Liver (tissue), 9 donors: ENCODE results near the gene PABPN1L. TPM values are rescaled to one million over a fixed set of nuclear protein-coding genes. Genes with fewer than 3 reads are reported as not detected.

Experiments used
- DNase-seq: peaks from one replicate; pipeline ENCODE4 v3.0.0-alpha.2; 2017; ENCODE audit warnings: low spot score
- H3K27ac ChIP-seq, 2 donors: one replicate each; pipeline ENCODE4 v1.7.0; 2013; ENCODE audit warnings: inconsistent platforms in 2 of 2, low read length in 2 of 2, control low read depth in 1 of 2, low read depth in 1 of 2, mild to moderate bottlenecking in 1 of 2
- H3K27me3 ChIP-seq, 4 donors: one replicate each; pipeline versions ENCODE4 v1.6.1 to v1.7.0; 2013; ENCODE audit warnings: low read length in 3 of 4, inconsistent platforms in 1 of 4, mild to moderate bottlenecking in 1 of 4, moderate library complexity in 1 of 4; ENCODE audit not compliant: control insufficient read depth in 4 of 4, insufficient read depth in 4 of 4
- H3K36me3 ChIP-seq, 4 donors: one replicate each; pipeline versions ENCODE4 v1.6.1 to v1.7.0; 2013; ENCODE audit warnings: low read length in 3 of 4, mild to moderate bottlenecking in 3 of 4, low read depth in 1 of 4, moderate library complexity in 1 of 4; ENCODE audit not compliant: control insufficient read depth in 4 of 4, insufficient read depth in 3 of 4
- H3K4me1 ChIP-seq, 4 donors: one replicate each; pipeline versions ENCODE4 v1.6.1 to v1.7.0; 2013; ENCODE audit warnings: low read length in 3 of 4, mild to moderate bottlenecking in 3 of 4, moderate library complexity in 1 of 4; ENCODE audit not compliant: control insufficient read depth in 4 of 4, insufficient read depth in 4 of 4
- H3K4me3 ChIP-seq, 3 donors: one replicate each; pipeline versions ENCODE4 v1.6.1 to v1.7.0; 2013; ENCODE audit warnings: low read length in 3 of 3, control low read depth in 1 of 3, low read depth in 1 of 3, mild to moderate bottlenecking in 1 of 3
- H3K9ac ChIP-seq, 2 donors: one replicate each; pipeline ENCODE4 v1.7.0; 2013; ENCODE audit warnings: low read length in 2 of 2, mild to moderate bottlenecking in 2 of 2, moderate library complexity in 2 of 2, control low read depth in 1 of 2, low read depth in 1 of 2
- H3K9me3 ChIP-seq, 4 donors: one replicate each; pipeline versions ENCODE4 v1.6.1 to v1.7.0; 2013; ENCODE audit warnings: low read length in 3 of 4; ENCODE audit not compliant: control insufficient read depth in 4 of 4
- ATF3 ChIP-seq: IDR thresholded peaks from 2 replicates; pipeline ENCODE4 v1.6.1; 2016; ENCODE audit warnings: antibody characterized with exemption
- CTCF ChIP-seq: fragments of 150-350 bp; IDR thresholded peaks from 2 replicates; pipeline ENCODE4 v1.5.1; 2017; ENCODE audit warnings: improper control_type of control experiment, low read depth, low read length; ENCODE audit not compliant: missing input control
- EGR1 ChIP-seq, 2 donors: IDR thresholded peaks; 2 replicates each; pipeline ENCODE4 v1.6.1; 2016 to 2018; ENCODE audit warnings: antibody characterized with exemption in 2 of 2, low read depth in 2 of 2
- FOXA1 ChIP-seq: IDR thresholded peaks from 2 replicates; pipeline ENCODE4 v1.6.1; 2016; ENCODE audit warnings: antibody characterized with exemption
- FOXA2 ChIP-seq: IDR thresholded peaks from 2 replicates; pipeline ENCODE4 v1.6.1; 2016; ENCODE audit warnings: antibody characterized with exemption
- GABPA ChIP-seq, 2 donors: IDR thresholded peaks in 1 of 2; conservative IDR thresholded peaks in 1 of 2; 2 replicates each; pipeline ENCODE4 v1.6.1; 2016; ENCODE audit warnings: antibody characterized with exemption in 2 of 2, mild to moderate bottlenecking in 1 of 2, moderate library complexity in 1 of 2
- HNF4A ChIP-seq, 2 donors: conservative IDR thresholded peaks; 2 replicates each; pipeline ENCODE4 v1.6.1; 2016; ENCODE audit warnings: antibody characterized with exemption in 2 of 2, mild to moderate bottlenecking in 2 of 2
- JUND ChIP-seq, 2 donors: IDR thresholded peaks; 2 replicates each; pipeline ENCODE4 v1.6.1; 2016; ENCODE audit warnings: antibody characterized with exemption in 2 of 2
- MAX ChIP-seq: IDR thresholded peaks from 2 replicates; pipeline ENCODE4 v1.6.1; 2016; ENCODE audit warnings: antibody characterized with exemption
- NR2F2 ChIP-seq: IDR thresholded peaks from 2 replicates; pipeline ENCODE4 v1.6.1; 2016; ENCODE audit warnings: antibody characterized with exemption
- SP1 ChIP-seq: IDR thresholded peaks from 2 replicates; pipeline ENCODE4 v1.6.1; 2018; ENCODE audit warnings: antibody characterized with exemption, mild to moderate bottlenecking
- TAF1 ChIP-seq: conservative IDR thresholded peaks from 2 replicates; pipeline ENCODE4 v1.6.1; 2016; ENCODE audit warnings: antibody characterized with exemption, mild to moderate bottlenecking
- YY1 ChIP-seq: IDR thresholded peaks from 2 replicates; pipeline ENCODE4 v1.6.1; 2016; ENCODE audit warnings: antibody characterized with exemption, mild to moderate bottlenecking
- ZBTB33 ChIP-seq: IDR thresholded peaks from 2 replicates; pipeline ENCODE4 v1.6.1; 2016; ENCODE audit warnings: antibody characterized with exemption
- WGBS: extraction: QIAGEN DNeasy Blood & Tissue Kit; methylation state at CpG from one replicate; pipeline ENCODE4 v1.1.7; 2013; 5-methylcytosine and 5-hydroxymethylcytosine counted together
- polyA plus RNA-seq, 2 donors: library from polyadenylated mRNA; stranded (reverse) in 1 of 2; unstranded in 1 of 2; fragments of 200-250 nt in 1 of 2; fragments of >200 nt in 1 of 2; fragmentation: Nextera tagmentation in 1 of 2; extraction: Ambion mirVana in 1 of 2; gene quantifications; one replicate each; pipeline versions ENCODE4 v1.2.1 to v1.2.3, GENCODE V29; 2013 to 2015
- total RNA-seq, 2 donors: library from RNA; depleted of rRNA; stranded (reverse); fragments of >200 nt; gene quantifications; one replicate each; pipeline ENCODE4 v1.2.3, GENCODE V29; 2014
- donor health status: healthy.
- donor health status: healthy.
- donor health status: healthy.
- donor health status: healthy.
- donor health status: healthy.

Gene PABPN1L
- total and polyA plus RNA-seq, 4 donors: 0.09 TPM; not detected in 3

- no peaks in the 10 kb centered on the region for H3K27me3 ChIP-seq
- no peaks in the 10 kb centered on the region for H3K4me1 ChIP-seq
- no peak for DNase-seq
- TF ChIP-seq ZBTB33 (no peak), JUND (IDR thresholded peaks at IDR 0.05) (no peak), CTCF (no peak), ATF3 (no peak), NR2F2 (no peak), MAX (no peak), YY1 (no peak), HNF4A (conservative IDR thresholded peaks at IDR 0.05) (no peak), TAF1 (no peak), GABPA (IDR thresholded peaks at IDR 0.05 in 1 of 2, conservative IDR thresholded peaks at IDR 0.05 in 1 of 2) (no peak)
- H3K36me3 ChIP-seq: no peaks in the 10 kb centered on the region
- 85% methylated on average over 41 of the region's 41 CpGs for WGBS
- H3K27ac ChIP-seq: no peak overlapping the region
- H3K9me3 ChIP-seq: no peaks in the 10 kb centered on the region
- no peak overlapping the region for H3K9ac ChIP-seq
- no peak overlapping the region for H3K4me3 ChIP-seq
Measured at GRCh38 chr16:88899901-88900661, 33.6 kb upstream of the PABPN1L start.

GRCh38 chr16:88897696-88898425 is 31.4 kb upstream of the PABPN1L start:
- DNase-seq: no peak
- WGBS: 85% methylated on average over 34 of the region's 34 CpGs
- Histone ChIP-seq H3K4me1 (no peaks in the 10 kb centered on the region), H3K9ac (no peak overlapping the region), H3K36me3 (no peaks in the 10 kb centered on the region), H3K9me3 (no peaks in the 10 kb centered on the region), H3K4me3 (no peak overlapping the region), H3K27ac (no peak overlapping the region), H3K27me3 (no peaks in the 10 kb centered on the region)
- TF ChIP-seq HNF4A (conservative IDR thresholded peaks at IDR 0.05) (no peak), FOXA1 (no peak), EGR1 (IDR thresholded peaks at IDR 0.05; ENCODE audit: low read depth in 2 of 2) (no peak), YY1 (no peak), FOXA2 (no peak), ATF3 (no peak), SP1 (no peak)
